OCI-LY1 (cell line): ENCODE measurements around the gene FAM32A.

Experiments
- CTCF ChIP-seq: fragments of 200-600 bp; sonication (generic), shearing (Covaris generic); IDR thresholded peaks from 2 replicates; pipeline ENCODE4 v1.5.1; 2017; ENCODE audit warnings: mild to moderate bottlenecking, antibody characterized with exemption, low read length, moderate library complexity, mixed read lengths
- EZH2 ChIP-seq: fragments of 200-600 bp; sonication (generic), shearing (Covaris generic); IDR thresholded peaks from 2 replicates; pipeline ENCODE4 v1.8.0; 2017; ENCODE audit warnings: borderline replicate concordance, mixed run types, mild to moderate bottlenecking, antibody characterized with exemption, low read length, moderate library complexity, mixed read lengths

GRCh38 chr19:16205205-16206045 lies 20.2 kb downstream of the FAM32A start:
- TF ChIP-seq CTCF, result no peak
- TF ChIP-seq EZH2, result no peak
